ENCODE results near the gene KIF27. TPM values are rescaled to one million over a fixed set of nuclear protein-coding genes. Genes with fewer than 3 reads are reported as not detected.
A peak's percentile ranks its signal among the peaks of the same experiment; 100 is the strongest.
"Not testable (repeated sequence)": the region's sequence is repeated elsewhere in the genome, so short reads cannot be mapped to it uniquely, and the experiment has no call there.

Gene KIF27
- total and polyA plus RNA-seq, 4 donors, result 0.55 to 5.1 (median 1.6) TPM

- TF ChIP-seq FOXA1 (IDR thresholded peaks at IDR 0.05), result no peak
Observed at GRCh38 chr9:83920469-83920926, 734 bp downstream of the KIF27 start (continued).

- no peaks in the 10 kb centered on the region for H3K27me3 ChIP-seq (ENCODE audit: control insufficient read depth in 4 of 4, insufficient read depth in 4 of 4, low read length in 3 of 4)
- no peaks in the 10 kb centered on the region for H3K9me3 ChIP-seq (ENCODE audit: control insufficient read depth in 4 of 4, low read length in 3 of 4)
- H3K4me1 ChIP-seq (ENCODE audit: control insufficient read depth in 4 of 4, insufficient read depth in 4 of 4, low read length in 3 of 4), result peaks cover 2 to 8% (median 5%) of the 10 kb centered on the region in 4 donors
- WGBS, result 100% methylated on average over 1 of the region's 1 CpG
- no peak overlapping the region for H3K4me3 ChIP-seq (ENCODE audit: low read depth in 1 of 3, low read length in 3 of 3)
- no peak for TF ChIP-seq REST (IDR thresholded peaks at IDR 0.05)
- no peak for TF ChIP-seq SP1 (IDR thresholded peaks at IDR 0.05)
- no peak for TF ChIP-seq ZBTB33 (IDR thresholded peaks at IDR 0.05)
- no peak for TF ChIP-seq GABPA (IDR thresholded peaks at IDR 0.05 in 1 of 2, conservative IDR thresholded peaks at IDR 0.05 in 1 of 2)
- no peak for DNase-seq (ENCODE audit: low spot score)
- no peaks in the 10 kb centered on the region for H3K36me3 ChIP-seq (ENCODE audit: control insufficient read depth in 4 of 4, insufficient read depth in 3 of 4, low read depth in 1 of 4, low read length in 3 of 4)
- H3K9ac ChIP-seq (ENCODE audit: low read depth in 1 of 2, low read length in 2 of 2), result no peak overlapping the region
- no peak overlapping the region for H3K27ac ChIP-seq (ENCODE audit: low read depth in 1 of 2, low read length in 2 of 2)
Observed at GRCh38 chr9:83919111-83919510, 2.1 kb downstream of the KIF27 start.

- H3K9ac ChIP-seq (ENCODE audit: low read depth in 1 of 2, low read length in 2 of 2); H3K36me3 ChIP-seq (ENCODE audit: control insufficient read depth in 4 of 4, insufficient read depth in 3 of 4, low read depth in 1 of 4, low read length in 3 of 4); H3K27me3 ChIP-seq (ENCODE audit: control insufficient read depth in 4 of 4, insufficient read depth in 4 of 4, low read length in 3 of 4); H3K27ac ChIP-seq (ENCODE audit: low read depth in 1 of 2, low read length in 2 of 2); H3K9me3 ChIP-seq (ENCODE audit: control insufficient read depth in 4 of 4, low read length in 3 of 4); DNase-seq (ENCODE audit: low spot score); H3K4me3 ChIP-seq (ENCODE audit: low read depth in 1 of 3, low read length in 3 of 3); H3K4me1 ChIP-seq (ENCODE audit: control insufficient read depth in 4 of 4, insufficient read depth in 4 of 4, low read length in 3 of 4): not testable (repeated sequence)
- 29% methylated on average over 3 of the region's 3 CpGs for WGBS
- peak; percentile 18 for TF ChIP-seq CTCF (IDR thresholded peaks at IDR 0.05; ENCODE audit: low read depth, low read length, missing input control)
- TF ChIP-seq RAD21 (IDR thresholded peaks at IDR 0.05), result peak; percentile 72 to 76
Observed at GRCh38 chr9:83912194-83912593, 9.0 kb downstream of the KIF27 start.

- H3K4me3 ChIP-seq (ENCODE audit: low read depth in 1 of 3, low read length in 3 of 3), result no peak overlapping the region
- H3K27me3 ChIP-seq (ENCODE audit: control insufficient read depth in 4 of 4, insufficient read depth in 4 of 4, low read length in 3 of 4), result no peaks in the 10 kb centered on the region
- no peak overlapping the region for H3K9ac ChIP-seq (ENCODE audit: low read depth in 1 of 2, low read length in 2 of 2)
Observed at GRCh38 chr9:83906144-83906543, 15.1 kb downstream of the KIF27 start.

More at GRCh38 chr9:83906144-83906543, 15.1 kb downstream of the KIF27 start:
- Histone ChIP-seq H3K27ac (ENCODE audit: low read depth in 1 of 2, low read length in 2 of 2) (no peak overlapping the region), H3K9me3 (ENCODE audit: control insufficient read depth in 4 of 4, low read length in 3 of 4) (no peaks in the 10 kb centered on the region), H3K4me1 (ENCODE audit: control insufficient read depth in 4 of 4, insufficient read depth in 4 of 4, low read length in 3 of 4) (no peaks in the 10 kb centered on the region), H3K36me3 (ENCODE audit: control insufficient read depth in 4 of 4, insufficient read depth in 3 of 4, low read depth in 1 of 4, low read length in 3 of 4) (no peaks in the 10 kb centered on the region)
- TF ChIP-seq ATF3 (IDR thresholded peaks at IDR 0.05), result no peak
- no peak for TF ChIP-seq CTCF (IDR thresholded peaks at IDR 0.05; ENCODE audit: low read depth, low read length, missing input control)
- no peak for TF ChIP-seq MAX (IDR thresholded peaks at IDR 0.05)
- DNase-seq (ENCODE audit: low spot score), result no peak

All from liver (tissue), 9 donors.